Ramos (cell line): ENCODE results near the gene SMG1.
"Not testable (repeated sequence)": the region's sequence is repeated elsewhere in the genome, so short reads cannot be mapped to it uniquely, and the experiment has no call there.

Experiments
- in situ Hi-C: fragments of 300-500 bp; cut with MboI; formaldehyde crosslinking; loops from one replicate; pipeline ENCODE4 v1.14.3; 2022; ENCODE audit warnings: low sequenced_read_pairs; ENCODE audit not compliant: unreplicated experiment

The SMG1 gene

DNA sequence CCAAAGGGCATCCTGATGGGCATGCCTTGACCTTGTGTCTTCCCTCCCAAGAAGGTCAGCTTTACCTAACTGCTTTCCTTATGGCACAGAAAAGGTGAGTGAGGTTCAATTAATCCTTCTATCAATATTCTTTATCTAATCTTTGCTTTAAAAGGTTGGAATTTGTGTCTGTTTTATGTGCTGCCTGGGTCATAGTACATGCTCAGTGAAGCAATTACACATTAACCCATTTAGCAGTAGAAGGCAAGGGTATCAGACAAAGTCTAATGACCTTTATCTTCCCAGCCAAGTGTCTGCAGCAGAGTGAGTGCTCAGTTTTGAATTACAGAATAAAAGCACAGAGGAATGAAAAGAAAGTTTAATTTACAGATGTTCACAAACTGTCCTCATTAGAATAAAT is 63.3 kb downstream of the SMG1 start:
- in situ Hi-C loops: not testable (repeated sequence)

DNA sequence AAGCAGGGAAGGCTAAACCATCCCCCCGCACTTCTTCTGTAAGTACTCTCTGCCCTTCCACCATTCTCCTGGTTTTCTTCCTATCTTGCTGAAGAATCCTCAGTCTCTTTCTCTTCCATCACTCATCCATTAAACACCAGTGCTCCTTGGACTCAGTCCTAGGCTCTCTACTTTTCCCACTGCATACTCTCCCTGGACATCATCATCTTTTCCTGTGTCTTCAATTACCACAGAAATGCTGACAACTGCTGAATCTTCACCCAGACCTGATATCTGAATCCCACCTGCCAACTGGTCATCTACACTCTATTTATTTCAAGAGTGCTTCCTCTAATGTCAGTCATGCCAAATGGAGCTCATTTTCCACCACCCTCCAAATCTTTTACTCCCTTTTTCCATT is 71.0 kb downstream of the SMG1 start:
- in situ Hi-C loops: no loop called here

DNA sequence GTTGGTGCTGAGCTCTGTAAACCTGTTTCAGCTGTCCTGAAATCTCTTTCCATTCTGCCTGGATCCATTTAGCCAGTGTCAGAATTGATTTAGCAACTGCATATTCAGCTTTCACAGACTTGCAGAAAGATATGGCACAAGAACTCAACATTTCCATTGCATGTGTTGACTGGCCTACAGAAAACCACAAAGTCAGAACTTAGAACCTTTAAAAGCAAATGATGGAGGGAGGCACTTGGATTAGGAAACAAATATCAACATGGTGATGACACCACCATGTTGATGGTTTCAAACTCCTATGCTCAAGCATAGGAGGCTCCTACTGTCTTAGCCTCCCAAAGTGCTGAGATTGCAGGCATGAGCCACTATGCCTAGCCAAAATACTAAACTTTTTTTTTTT is 72.5 kb downstream of the SMG1 start:
- in situ Hi-C loops: no loop called here

DNA sequence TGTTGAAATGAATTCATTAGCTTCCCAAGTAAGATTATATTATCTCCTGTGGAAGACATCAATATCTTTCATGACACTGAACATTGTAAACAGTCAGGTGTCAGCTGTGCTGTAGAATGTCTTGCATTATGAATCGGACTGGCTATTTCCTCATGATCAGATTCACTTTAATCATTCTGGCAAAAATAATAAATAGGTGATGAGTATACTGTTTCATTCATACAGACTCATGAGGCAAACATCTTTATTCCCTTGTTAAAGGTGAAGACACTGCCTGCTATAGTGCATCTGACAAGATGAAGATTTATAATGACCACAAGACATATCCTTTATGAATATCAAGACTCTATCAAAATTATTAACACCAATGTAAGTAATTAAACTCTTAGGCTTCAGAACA is 73.6 kb downstream of the SMG1 start:
- in situ Hi-C loops: no loop called here

DNA sequence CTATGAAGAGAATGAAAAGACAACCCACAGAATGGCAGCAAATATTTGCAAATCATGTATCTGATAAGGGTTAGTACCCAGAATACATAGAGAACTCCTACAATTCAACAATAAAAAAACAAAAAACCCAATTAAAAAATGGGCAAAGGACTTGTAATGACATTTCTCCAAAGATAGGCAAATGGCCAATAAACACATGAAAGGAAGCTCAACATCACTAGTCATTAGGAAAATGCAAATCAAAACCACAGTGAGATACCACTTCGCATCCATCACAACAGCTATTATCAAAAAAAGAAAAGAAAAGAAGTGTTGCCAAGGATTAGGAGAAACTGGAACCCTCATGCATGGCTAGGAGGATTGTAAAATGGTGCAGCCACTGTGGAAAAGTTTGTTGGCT is 79.8 kb downstream of the SMG1 start:
- in situ Hi-C loops: no loop called here

DNA sequence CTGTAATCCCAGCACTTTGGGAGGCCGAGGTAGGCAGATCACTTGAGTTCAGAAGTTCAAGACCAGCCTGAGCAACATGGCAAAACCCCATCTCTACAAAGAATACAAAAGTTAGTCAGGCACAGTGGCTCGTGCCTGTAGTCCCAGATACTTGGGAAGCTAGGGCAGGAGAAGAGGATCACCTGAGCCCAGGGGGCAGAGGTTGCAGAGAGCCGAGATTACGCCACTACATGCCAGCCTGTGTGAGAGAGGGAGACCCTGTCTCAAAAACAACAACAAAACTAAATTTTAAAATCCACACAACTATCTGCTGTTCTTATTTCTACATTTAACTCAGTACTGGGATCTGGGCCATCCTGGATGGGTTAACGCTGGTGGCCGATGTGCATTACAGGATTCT is 83.6 kb downstream of the SMG1 start:
- in situ Hi-C loops: no loop called here

DNA sequence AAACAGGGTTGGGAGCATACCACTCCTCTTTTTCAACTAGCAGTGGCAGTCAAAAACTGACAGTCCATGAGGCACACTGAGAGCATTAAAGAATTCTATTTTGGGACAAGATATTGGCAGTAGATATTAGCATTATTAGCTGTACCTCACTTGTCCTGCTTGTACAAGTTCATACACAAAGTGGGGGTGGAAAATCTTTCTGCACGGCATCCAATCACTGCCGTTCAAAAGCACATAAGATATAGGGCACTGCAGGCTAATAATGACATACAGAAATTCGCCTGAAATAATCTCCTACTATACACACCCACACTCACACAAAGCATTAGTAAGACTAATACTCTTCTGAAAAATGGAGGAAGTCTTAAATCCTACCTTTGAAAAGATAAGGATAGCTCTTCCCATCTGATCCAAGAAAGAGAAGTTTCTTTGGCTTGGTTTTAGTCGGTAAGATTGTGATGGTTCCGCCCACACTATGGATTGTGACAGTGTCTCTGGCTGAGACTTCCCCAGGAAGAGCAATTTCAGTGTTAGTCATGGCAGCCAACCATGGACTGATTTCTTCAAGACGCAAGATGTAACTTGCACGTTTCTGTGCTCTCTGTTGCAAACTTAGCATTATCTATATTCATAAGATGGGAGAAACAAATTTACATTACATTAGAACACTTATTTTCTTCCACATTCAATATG is 84.2 kb downstream of the SMG1 start:
- in situ Hi-C loops: no loop called here

DNA sequence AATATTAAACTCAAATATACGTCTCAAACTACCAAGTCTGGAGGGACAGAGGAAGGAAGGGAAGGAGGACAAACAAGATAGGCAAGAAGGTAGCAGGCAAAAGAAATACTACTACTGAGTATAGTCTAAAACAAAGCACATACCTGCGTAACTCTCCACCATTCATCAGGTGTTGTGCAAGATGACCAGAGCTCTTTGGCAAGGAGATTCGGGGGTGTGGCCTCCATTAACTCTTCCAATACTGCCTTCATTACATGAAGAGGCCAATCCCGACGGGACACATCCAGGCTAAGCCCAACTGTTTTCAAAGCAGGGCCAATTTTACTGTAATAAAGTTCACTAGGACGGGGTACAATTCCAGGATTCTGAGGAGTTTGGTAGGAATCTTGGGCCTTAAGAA is 86.7 kb downstream of the SMG1 start:
- in situ Hi-C loops: no loop called here

DNA sequence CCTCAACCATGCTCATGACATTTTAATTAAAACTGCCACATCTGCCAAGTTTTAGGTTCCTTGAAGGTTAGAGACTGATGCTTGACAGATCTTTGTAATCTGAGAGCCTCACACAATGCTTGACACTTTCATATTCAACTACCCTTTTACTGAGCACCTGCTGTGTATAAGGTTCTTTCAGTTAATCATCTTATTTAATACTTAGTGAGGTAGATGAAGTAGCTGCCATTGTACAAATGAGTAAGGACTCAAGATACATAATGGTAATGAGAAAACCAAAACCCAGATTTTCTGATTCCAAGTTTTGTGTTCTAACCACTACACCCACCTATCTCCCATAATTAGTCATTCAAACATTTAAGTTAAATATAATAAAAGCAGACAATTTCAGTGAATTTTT is 89.5 kb downstream of the SMG1 start:
- in situ Hi-C loops: no loop called here

DNA sequence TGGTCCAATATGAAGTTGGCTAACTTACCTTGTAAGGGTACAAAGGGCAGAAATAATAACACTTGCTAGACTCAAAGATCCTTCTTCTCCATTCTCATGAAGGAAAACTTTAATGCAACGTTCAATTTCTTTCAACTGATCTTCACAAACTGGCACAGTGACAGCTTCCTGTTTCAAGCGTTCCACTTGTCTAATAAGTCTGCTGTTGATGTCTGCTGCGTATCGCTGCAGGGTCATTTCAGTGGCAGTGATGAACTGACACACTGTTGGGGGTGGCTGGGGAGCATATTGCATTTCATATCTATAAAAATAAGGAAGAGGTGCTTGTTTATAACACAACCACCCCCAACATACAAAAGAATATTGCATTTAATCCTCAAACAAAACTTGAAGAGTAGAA is 91.3 kb downstream of the SMG1 start:
- in situ Hi-C loops: no loop called here

DNA sequence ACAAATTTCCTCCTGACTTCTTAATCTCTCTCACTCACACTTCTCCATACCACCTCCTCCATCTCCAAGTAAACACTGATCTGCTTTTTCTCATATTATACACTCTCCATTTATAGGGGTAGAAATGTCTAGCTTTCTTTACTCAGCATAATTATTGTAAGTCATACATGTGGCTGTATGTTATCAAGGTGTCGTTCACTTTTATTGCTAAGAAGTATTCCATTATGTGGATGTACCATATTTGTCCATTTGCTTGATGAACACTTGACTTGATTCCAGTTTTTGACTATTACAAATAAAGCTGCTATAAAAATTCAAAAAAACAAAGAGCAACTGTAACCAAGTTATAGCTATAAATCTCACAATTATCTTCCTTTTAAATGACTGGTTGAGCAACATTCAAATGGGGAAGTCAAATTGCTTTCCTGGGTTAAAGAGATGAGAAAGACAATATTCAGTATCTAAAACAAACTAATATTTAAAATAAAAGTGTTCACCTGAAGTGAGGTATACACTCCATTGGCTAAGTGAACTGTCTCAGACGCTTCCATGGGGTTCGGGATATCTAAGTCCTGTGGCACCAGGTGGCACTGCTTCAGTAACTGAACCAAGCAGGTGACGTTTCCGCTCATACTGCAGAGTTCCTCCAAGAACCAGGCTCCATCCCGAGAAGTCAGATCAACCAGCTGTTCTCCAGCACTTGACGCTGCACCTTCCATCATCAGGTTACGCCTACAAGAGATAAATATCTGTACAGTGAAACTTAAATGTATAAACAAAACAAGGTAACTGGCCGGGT is 92.3 kb downstream of the SMG1 start:
- in situ Hi-C loops: no loop called here

DNA sequence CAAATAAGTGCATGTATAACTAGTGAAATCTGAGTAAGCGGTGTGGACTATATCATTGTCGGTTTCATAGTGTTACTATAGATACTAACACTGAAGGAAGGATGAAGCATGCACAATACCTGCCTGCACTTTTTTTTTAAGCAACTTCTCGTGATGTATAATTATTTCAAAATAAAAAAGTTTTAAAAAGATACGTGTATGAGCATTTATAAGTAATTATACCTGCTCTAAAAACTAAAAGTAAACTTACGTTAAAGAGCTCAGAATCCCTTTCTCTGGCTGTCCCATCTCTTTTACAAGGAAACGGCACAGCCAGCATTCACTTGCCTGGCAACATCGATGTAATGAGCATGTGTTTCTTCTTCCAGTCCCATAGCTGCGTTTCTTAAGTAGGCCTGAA is 93.6 kb downstream of the SMG1 start:
- in situ Hi-C loops: no loop called here

DNA sequence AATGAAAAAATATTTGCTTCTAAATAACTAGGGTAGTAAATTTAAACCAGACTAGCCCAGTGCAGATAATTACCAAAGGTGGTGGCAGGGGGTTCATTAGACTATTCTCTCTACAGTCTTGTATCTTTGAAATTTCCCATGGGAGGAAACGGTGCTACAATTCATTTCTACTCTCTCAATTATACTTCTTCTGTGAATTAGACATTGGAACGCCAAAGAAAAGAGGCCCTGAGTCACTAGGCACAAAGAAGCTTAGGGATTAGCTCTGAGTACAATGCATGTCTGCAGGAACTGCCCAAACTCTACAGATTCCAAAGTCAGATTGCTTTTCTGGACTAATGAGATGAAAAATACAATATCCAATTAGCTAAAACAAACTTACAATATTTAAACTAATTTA is 94.2 kb downstream of the SMG1 start:
- in situ Hi-C loops: no loop called here

DNA sequence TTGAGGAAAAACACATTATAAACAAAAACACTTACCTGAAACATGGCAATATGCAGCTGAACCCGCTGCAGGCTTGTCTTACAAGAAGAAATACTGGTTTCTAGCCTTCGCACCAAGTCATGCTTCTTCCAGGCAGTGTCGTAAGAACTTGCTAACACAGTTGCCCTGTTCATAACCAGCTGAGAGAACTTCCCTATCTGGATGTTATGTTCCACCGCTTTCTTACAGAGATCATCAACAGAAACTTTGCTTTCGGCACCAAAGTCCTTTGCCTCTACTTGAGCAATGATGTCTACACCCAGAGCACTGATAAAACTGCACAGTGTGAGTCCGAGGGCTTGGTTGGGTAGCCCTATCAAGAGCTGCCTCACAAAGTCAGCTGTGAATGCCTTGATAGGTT is 97.0 kb downstream of the SMG1 start:
- in situ Hi-C loops: no loop called here

DNA sequence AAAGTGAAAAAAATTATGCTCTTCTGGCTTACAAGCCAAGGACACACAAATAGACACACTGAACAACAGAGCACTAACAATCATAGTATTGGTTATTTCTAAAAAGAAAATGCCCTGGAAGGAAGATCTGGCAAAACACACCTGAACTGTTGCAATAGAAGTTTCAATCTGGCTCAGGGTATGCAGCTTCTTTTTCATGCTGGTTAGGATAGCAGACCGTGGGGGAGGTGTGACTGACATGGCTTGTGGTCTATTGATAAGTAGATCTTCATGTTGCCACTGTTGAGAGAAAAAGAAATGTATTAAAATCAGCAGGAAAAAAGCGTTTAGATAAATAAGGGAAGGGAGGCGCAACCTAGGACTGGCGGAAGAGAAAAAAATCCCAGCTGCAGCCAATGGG is 98.3 kb downstream of the SMG1 start:
- in situ Hi-C loops: no loop called here

DNA sequence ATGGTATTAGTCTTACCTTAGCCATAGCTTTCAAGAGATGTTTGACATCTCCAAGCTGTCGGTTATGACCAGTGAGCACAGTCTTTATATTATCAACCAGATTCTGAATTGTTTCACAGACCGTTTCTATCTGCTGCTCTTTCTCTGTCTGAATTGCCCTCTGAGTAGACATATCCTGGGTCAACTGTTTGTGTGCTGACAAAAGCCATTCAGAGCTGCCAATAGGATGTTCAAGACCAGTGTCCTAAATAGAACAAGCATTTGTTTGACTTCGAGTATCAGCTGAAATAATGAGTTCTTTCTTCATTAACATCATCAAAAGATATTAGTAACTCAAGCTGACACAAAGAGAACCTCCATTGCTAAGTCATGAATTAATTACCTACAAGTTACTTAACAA is 109.9 kb downstream of the SMG1 start:
- in situ Hi-C loops: no loop called here

DNA sequence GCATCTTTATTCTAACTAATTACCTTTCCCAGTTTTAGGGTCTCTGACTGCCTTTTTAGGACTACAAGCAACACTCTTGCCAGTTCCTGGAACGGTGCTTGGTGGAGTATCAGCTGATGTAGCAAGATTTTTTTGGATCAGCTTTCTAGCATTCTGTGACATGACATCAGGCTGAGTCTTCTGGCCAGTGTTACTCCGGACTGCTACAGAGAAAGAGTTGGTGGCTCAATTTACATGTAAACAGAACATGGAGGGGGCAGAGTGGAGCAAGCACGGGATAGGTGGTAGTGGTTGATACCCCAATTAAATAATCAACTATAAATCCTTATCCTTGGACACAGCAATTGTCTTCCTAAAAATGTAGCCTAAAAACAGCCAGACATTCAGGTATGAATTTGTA is 114.3 kb downstream of the SMG1 start:
- in situ Hi-C loops: no loop called here

DNA sequence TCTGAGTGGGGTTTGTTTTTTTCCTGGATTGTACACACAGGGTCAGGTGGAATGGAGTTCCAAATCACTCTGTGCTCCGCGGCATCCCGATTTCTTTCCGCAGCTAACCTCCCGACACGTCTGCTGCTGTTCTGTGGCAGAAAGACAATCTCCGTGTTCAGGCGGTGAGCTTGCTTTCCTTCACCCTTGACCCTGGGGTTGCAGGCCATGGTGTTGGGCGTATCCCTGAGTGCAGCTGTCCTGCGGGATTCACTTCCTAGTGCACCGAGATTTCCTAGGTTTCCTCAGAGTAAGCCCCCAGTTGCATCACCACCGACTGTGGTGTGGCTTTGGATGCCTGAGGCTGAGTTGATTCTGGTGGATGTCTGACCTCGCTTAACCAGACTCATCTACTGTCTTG is 117.0 kb downstream of the SMG1 start:
- in situ Hi-C loops: loop anchor here (10.0 kb wide), 1 partner anchor 156 kb away; no protein-coding TSS in a partner anchor

DNA sequence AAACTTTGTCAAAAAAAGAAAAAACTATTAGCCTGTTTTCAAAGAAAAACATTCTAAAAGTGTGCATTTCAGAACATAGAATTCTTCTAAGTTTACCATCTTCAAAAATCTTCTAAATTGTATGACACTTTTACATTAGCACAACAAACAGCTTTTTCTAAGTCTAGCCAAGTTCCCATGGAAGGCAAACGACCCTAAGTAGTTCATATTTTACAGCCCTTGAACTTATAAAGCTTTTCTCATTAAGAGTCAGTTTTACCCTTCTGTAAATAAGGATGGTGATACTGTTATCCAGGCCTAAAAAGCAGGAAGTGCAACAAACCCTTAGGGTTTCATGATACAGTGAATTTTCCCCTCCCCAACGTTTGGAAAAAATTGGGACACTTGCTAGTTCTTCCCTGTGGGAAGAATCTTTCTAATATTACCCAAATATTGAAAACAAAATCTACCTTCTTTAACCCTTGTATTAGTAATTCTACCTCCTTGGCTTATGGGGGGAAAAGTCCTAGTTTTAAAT is 120.9 kb downstream of the SMG1 start:
- in situ Hi-C loops: loop anchor here (10.0 kb wide), 1 partner anchor 159 kb away; no protein-coding TSS in a partner anchor

DNA sequence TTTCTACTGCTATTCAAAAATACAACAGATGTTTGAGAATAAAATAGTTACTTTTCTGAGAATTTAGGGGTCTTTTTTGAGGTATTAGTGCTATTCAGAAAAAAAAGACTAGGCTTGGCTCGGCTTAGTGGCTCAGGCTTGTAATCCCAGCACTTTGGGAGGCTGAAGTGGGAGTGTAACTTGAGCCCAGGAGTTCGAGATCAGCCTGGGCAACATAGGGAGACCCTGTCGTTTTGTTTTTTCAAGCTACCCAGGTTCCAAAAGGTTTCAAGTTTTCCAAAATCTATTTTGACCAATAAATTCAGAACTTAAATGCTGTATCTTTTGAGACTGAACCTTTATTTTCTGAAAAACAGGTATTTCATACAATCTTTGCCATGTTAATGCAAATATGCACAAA is 121.7 kb downstream of the SMG1 start:
- in situ Hi-C loops: loop anchor here (10.0 kb wide), 1 partner anchor 160 kb away; no protein-coding TSS in a partner anchor
